HG02943 (cell line): ENCODE measurements around the gene CAV1.

Experiments used
- ATAC-seq: cut with Tn5 transposase; IDR thresholded peaks from one replicate; pipeline ENCODE4 v1.9.1; 2021; ENCODE audit warnings: mild to moderate bottlenecking, low read depth, moderate library complexity; ENCODE audit not compliant: unreplicated experiment

The CAV1 gene

GRCh38 chr7:116597384-116597783 is 72.5 kb downstream of the CAV1 start:
- no peak for ATAC-seq

GRCh38 chr7:116598278-116598677 is 73.4 kb downstream of the CAV1 start:
- no peak for ATAC-seq

- no peak for ATAC-seq
Observed at GRCh38 chr7:116598861-116599260, 74.0 kb downstream of the CAV1 start.

GRCh38 chr7:116601426-116601825 is 76.6 kb downstream of the CAV1 start:
- no peak for ATAC-seq

GRCh38 chr7:116607299-116607698 is 82.5 kb downstream of the CAV1 start:
- ATAC-seq, result no peak

- ATAC-seq, result no peak
Observed at GRCh38 chr7:116610210-116610609, 85.4 kb downstream of the CAV1 start.

GRCh38 chr7:116610721-116611120 is 85.9 kb downstream of the CAV1 start:
- no peak for ATAC-seq
